RPMI7951 (cell line): ENCODE results near the gene PGM3. TPM values are rescaled to one million over a fixed set of nuclear protein-coding genes. Genes with fewer than 3 reads are reported as not detected.

Source experiments
- DNase-seq: peaks from one replicate; pipeline ENCODE4 v3.0.0-alpha.2; 2012; ENCODE audit warnings: low read depth
- total RNA-seq: library from RNA; depleted of rRNA; stranded (reverse); fragments of >200 nt; shearing (Covaris generic); gene quantifications from 2 replicates; pipeline ENCODE4 v1.2.3, GENCODE V29; 2014; rRNA removed

The PGM3 gene
- total RNA-seq, 1 experiment from 2014 or later = 85.9 TPM

DNA sequence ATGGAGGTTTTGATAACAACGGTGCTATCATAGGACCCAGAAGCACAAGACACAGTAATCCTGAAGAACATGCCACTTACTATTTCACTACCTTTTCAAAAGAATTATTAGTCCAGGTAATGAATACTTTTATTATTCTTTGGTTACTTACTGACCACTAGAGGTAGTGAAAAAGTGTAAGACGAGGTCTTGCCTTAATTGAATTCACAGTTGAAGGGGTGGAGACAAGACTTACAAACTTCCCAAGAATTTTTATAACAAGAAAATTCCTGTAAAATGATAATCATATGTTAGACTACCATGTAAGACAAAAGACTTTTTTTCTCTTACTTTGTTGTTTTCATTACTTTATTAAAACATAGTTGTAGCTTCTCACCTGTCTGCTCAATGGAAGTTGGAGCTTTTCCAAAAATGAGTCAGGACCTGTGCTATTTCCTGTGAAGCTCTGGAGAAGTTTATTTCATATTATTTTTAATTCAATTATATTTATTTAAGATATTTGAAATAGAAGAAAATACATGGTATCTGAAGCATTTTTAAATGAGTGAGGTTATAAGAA is 73.2 kb downstream of the PGM3 start:
- DNase-seq = no peak

- no peak for DNase-seq
Observed at GRCh38 chr6:83117802-83118201, 75.3 kb downstream of the PGM3 start.

Other genes with a start within 250 kb of the PGM3 start
- 5.2 and 5.8 TPM in 2 replicates for gene UBE3D, start 127.4 kb downstream of the PGM3 start, total RNA-seq
- 9.2 and 15.4 TPM in 2 replicates for gene DOP1A, start 125.6 kb downstream of the PGM3 start, total RNA-seq
- 2.9 and 3.0 TPM in 2 replicates for gene RWDD2A, start 92 bp upstream of the PGM3 start, total RNA-seq
- gene ME1, start 237.8 kb upstream of the PGM3 start, total RNA-seq = 18.8 and 18.9 TPM in 2 replicates